HL-60 (cell line): ENCODE data around the gene LUZP2.

Experiments used
- CTCF ChIP-seq: IDR thresholded peaks from one replicate; pipeline ENCODE4 v1.5.1; 2011; ENCODE audit warnings: low read length, control low read depth, inconsistent platforms; ENCODE audit not compliant: insufficient read depth
- GABPA ChIP-seq: IDR thresholded peaks from 2 replicates; pipeline ENCODE4 v1.6.1; 2012; ENCODE audit warnings: low read depth
- POLR2AphosphoS5 ChIP-seq: IDR thresholded peaks from 2 replicates; pipeline ENCODE4 v1.6.1; 2012; ENCODE audit warnings: low read depth
- REST ChIP-seq: IDR thresholded peaks from 2 replicates; pipeline ENCODE4 v1.6.1; 2012; ENCODE audit warnings: low read depth; ENCODE audit not compliant: insufficient replicate concordance
- SPI1 ChIP-seq: IDR thresholded peaks from 2 replicates; pipeline ENCODE4 v1.6.1; 2012; ENCODE audit warnings: low read depth, mild to moderate bottlenecking, borderline replicate concordance

- TF ChIP-seq CTCF (no peak), POLR2AphosphoS5 (no peak), GABPA (no peak), REST (no peak), SPI1 (no peak)
Observed at GRCh38 chr11:24714601-24715000, 217.7 kb downstream of the LUZP2 start.
